WTC11 (cell line): ENCODE measurements around the gene ITPKC. TPM values are rescaled to one million over a fixed set of nuclear protein-coding genes. Genes with fewer than 3 reads are reported as not detected.
A peak's percentile ranks its signal among the peaks of the same experiment; 100 is the strongest.

ENCODE experiments used
- ATAC-seq: fragments of 200-7000 bp; cut with Tn5 transposase; 2 replicates; pipeline ENCODE4 v1.10.0; 2021; ENCODE audit warnings: mild to moderate bottlenecking, moderate library complexity
- CTCF ChIA-PET: fragments of 300-600 bp; sonication (Branson Sonifier 250); formaldehyde crosslinking; loops from one replicate; lab custom pipeline; 2021; ENCODE audit warnings: antibody characterized with exemption; lab: Charles Lee
- POLR2A ChIA-PET: fragments of 350-600 bp; sonication (Branson Sonifier 250); formaldehyde crosslinking; loops from one replicate; lab custom pipeline; 2021; ENCODE audit warnings: antibody characterized with exemption; lab: Charles Lee
- DNase-seq: peaks from one replicate; pipeline ENCODE4 v3.0.0; 2021; ENCODE audit warnings: low spot score
- H3K27ac Mint-ChIP-seq: 2 replicates; pipeline ENCODE4 v1.8.0; 2021; ENCODE audit warnings: mixed read lengths
- H3K27me3 Mint-ChIP-seq: 2 replicates; pipeline ENCODE4 v1.8.0; 2021; ENCODE audit warnings: low read depth, mild to moderate bottlenecking, moderate library complexity, mixed read lengths
- H3K36me3 Mint-ChIP-seq: 2 replicates; pipeline ENCODE4 v1.8.0; 2021; ENCODE audit warnings: mixed read lengths
- H3K4me1 Mint-ChIP-seq: 2 replicates; pipeline ENCODE4 v1.8.0; 2022; ENCODE audit warnings: mixed read lengths
- H3K4me3 Mint-ChIP-seq: 2 replicates; pipeline ENCODE4 v1.8.0; 2021; ENCODE audit warnings: mild to moderate bottlenecking, moderate library complexity, mixed read lengths
- H3K9me3 Mint-ChIP-seq: 2 replicates; pipeline ENCODE4 v1.8.0; 2021; ENCODE audit warnings: mixed read lengths
- CBFB ChIP-seq: sonication (generic); formaldehyde crosslinking; IDR thresholded peaks from 2 replicates; pipeline ENCODE4 v1.8.1; 2022; ENCODE audit warnings: mild to moderate bottlenecking, low read depth, missing genetic modification reagents
- CTCF ChIP-seq: fragments of 200-600 bp; IDR thresholded peaks from 2 replicates; pipeline ENCODE4 v1.8.0; 2022; ENCODE audit warnings: antibody characterized with exemption
- E2F5 ChIP-seq: sonication (generic); formaldehyde crosslinking; IDR thresholded peaks from 2 replicates; pipeline ENCODE4 v1.8.1; 2022; ENCODE audit warnings: mild to moderate bottlenecking, moderate library complexity, missing genetic modification reagents
- FOXK1 ChIP-seq: sonication (generic); formaldehyde crosslinking; IDR thresholded peaks from 2 replicates; pipeline ENCODE4 v1.8.0; 2022; ENCODE audit warnings: mild to moderate bottlenecking, moderate library complexity, missing genetic modification reagents
- FOXP1 ChIP-seq: sonication (generic); formaldehyde crosslinking; IDR thresholded peaks from 2 replicates; pipeline ENCODE4 v1.8.0; 2022; ENCODE audit warnings: missing genetic modification reagents, mild to moderate bottlenecking, moderate library complexity, borderline replicate concordance
- MLX ChIP-seq: sonication (generic); formaldehyde crosslinking; IDR thresholded peaks from 2 replicates; pipeline ENCODE4 v1.8.1; 2023; ENCODE audit warnings: mild to moderate bottlenecking, missing genetic modification reagents, moderate library complexity
- MXD4 ChIP-seq: fragments of 250-450 bp; sonication (Bioruptor Pico); IDR thresholded peaks from 2 replicates; pipeline ENCODE4 v1.8.0; 2021; ENCODE audit warnings: mild to moderate bottlenecking, moderate library complexity, borderline replicate concordance
- MYBL2 ChIP-seq: sonication (generic); formaldehyde crosslinking; IDR thresholded peaks from 2 replicates; pipeline ENCODE4 v1.8.1; 2023; ENCODE audit warnings: mild to moderate bottlenecking, moderate library complexity, missing genetic modification reagents
- NFATC4 ChIP-seq: fragments of 250-450 bp; sonication (Bioruptor Pico); IDR thresholded peaks from 2 replicates; pipeline ENCODE4 v1.9.0; 2021; ENCODE audit warnings: mild to moderate bottlenecking
- NR1H2 ChIP-seq: sonication (generic); formaldehyde crosslinking; IDR thresholded peaks from 2 replicates; pipeline ENCODE4 v1.9.0; 2021; ENCODE audit warnings: mild to moderate bottlenecking, moderate library complexity, missing genetic modification reagents
- NR3C1 ChIP-seq: sonication (generic); formaldehyde crosslinking; conservative IDR thresholded peaks from 2 replicates; pipeline ENCODE4 v1.8.1; 2023; ENCODE audit warnings: low read depth, mild to moderate bottlenecking, missing genetic modification reagents
- PRDM15 ChIP-seq: sonication (generic); formaldehyde crosslinking; IDR thresholded peaks from 2 replicates; pipeline ENCODE4 v1.8.0; 2022; ENCODE audit warnings: missing genetic modification reagents
- PRRX2 ChIP-seq: fragments of 250-450 bp; sonication (Bioruptor Pico); IDR thresholded peaks from 2 replicates; pipeline ENCODE4 v1.8.0; 2021; ENCODE audit warnings: mild to moderate bottlenecking
- SMAD3 ChIP-seq: sonication (generic); formaldehyde crosslinking; IDR thresholded peaks from 2 replicates; pipeline ENCODE4 v1.8.0; 2022; ENCODE audit warnings: missing genetic modification reagents, mild to moderate bottlenecking, borderline replicate concordance
- SMAD4 ChIP-seq: sonication (generic); formaldehyde crosslinking; IDR thresholded peaks from 2 replicates; pipeline ENCODE4 v1.8.0; 2022; ENCODE audit warnings: mild to moderate bottlenecking, missing genetic modification reagents
- TCF7 ChIP-seq: sonication (generic); formaldehyde crosslinking; IDR thresholded peaks from 2 replicates; pipeline ENCODE4 v1.8.0; 2022; ENCODE audit warnings: mild to moderate bottlenecking, low read depth, missing genetic modification reagents, moderate library complexity
- TEAD1 ChIP-seq: sonication (generic); formaldehyde crosslinking; IDR thresholded peaks from 2 replicates; pipeline ENCODE4 v1.8.0; 2022; ENCODE audit warnings: mild to moderate bottlenecking, missing genetic modification reagents
- TEAD4 ChIP-seq: sonication (generic); formaldehyde crosslinking; IDR thresholded peaks from 2 replicates; pipeline ENCODE4 v1.8.0; 2022; ENCODE audit warnings: mild to moderate bottlenecking, missing genetic modification reagents
- TP53 ChIP-seq: sonication (generic); formaldehyde crosslinking; IDR thresholded peaks from 2 replicates; pipeline ENCODE4 v1.8.1; 2023; ENCODE audit warnings: mild to moderate bottlenecking, missing genetic modification reagents
- USF2 ChIP-seq: sonication (generic); formaldehyde crosslinking; IDR thresholded peaks from 2 replicates; pipeline ENCODE4 v1.8.1; 2023; ENCODE audit warnings: mild to moderate bottlenecking, missing genetic modification reagents, moderate library complexity
- ZNF671 ChIP-seq: fragments of 250-450 bp; sonication (Bioruptor Pico); IDR thresholded peaks from 2 replicates; pipeline ENCODE4 v1.8.0; 2021; ENCODE audit warnings: mild to moderate bottlenecking
- total RNA-seq: library from RNA; stranded (reverse); gene quantifications from 3 replicates; pipeline ENCODE4 v1.2.3, GENCODE V29; 2021
- TF ChIP-seq, protein P1 (sequence below): fragments of 250-450 bp; sonication (Bioruptor Pico); IDR thresholded peaks from 2 replicates; pipeline ENCODE4 v1.9.0; 2021; ENCODE audit warnings: mild to moderate bottlenecking
- TF ChIP-seq, protein P2 (sequence below): sonication (generic); formaldehyde crosslinking; IDR thresholded peaks from 2 replicates; pipeline ENCODE4 v1.8.1; 2023; ENCODE audit warnings: mild to moderate bottlenecking, missing genetic modification reagents
- TF ChIP-seq, protein P3 (sequence below): fragments of 250-450 bp; sonication (Bioruptor Pico); IDR thresholded peaks from 2 replicates; pipeline ENCODE4 v1.9.0; 2021; ENCODE audit warnings: moderate library complexity, mild to moderate bottlenecking, inconsistent platforms, borderline replicate concordance

Gene ITPKC
- total RNA-seq, 1 experiment from 2014 or later = 13.8 TPM

DNA sequence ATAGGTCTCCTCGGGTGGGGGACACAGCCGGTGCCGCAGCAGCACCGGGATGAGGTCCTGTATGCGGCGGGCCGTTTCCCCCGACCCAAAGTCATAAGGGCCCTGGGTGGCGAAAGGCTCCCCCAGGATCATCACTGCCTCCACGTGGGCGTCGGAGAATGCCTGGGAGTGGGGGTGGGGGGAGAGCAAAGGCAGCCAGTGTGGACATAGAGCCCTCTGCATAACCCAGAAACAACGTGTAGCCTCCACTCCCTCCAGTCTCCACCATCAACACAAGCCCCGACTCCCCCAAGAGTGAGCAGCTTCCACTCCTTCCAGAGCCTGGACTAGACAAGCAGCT lies 24.7 kb upstream of the ITPKC start:
- Mint-ChIP-seq H3K4me3 (0 out of 2 replicates have a peak overlapping the region, but pooled peaks have one; percentile 22), H3K27me3 (no peaks in the 10 kb centered on the region), H3K4me1 (peaks cover 6% of the 10 kb centered on the region), H3K27ac (no peak overlapping the region), H3K36me3 (peaks cover 10% of the 10 kb centered on the region), H3K9me3 (no peaks in the 10 kb centered on the region)
- ChIA-PET POLR2A (interaction anchor here (1.1 to 1.9 kb wide), 2 partner anchors 10 to 28 kb away, joined by 3 to 8 read pairs; no protein-coding TSS in a partner anchor), CTCF (interaction anchor here (1.4 to 4.2 kb wide), 3 partner anchors 10 to 29 kb away, joined by 5 to 41 read pairs (median 25); no protein-coding TSS in a partner anchor)
- DNase-seq (no peak), ATAC-seq (no peak)
- no peak for TF ChIP-seq NR1H2
- TF ChIP-seq MLX = no peak
- no peak for TF ChIP-seq FOXP1 (CRISPR knock-in tag)
- no peak for TF ChIP-seq MXD4 (CRISPR knock-in tag)
- TF ChIP-seq TP53 (CRISPR knock-in tag) = no peak
- TF ChIP-seq SMAD3 (CRISPR knock-in tag) = no peak
- TF ChIP-seq USF2 = no peak
- TF ChIP-seq FOXK1 = no peak

- ATAC-seq (no peak), DNase-seq (no peak)
- H3K27me3 Mint-ChIP-seq = no peaks in the 10 kb centered on the region
- peaks cover 6% of the 10 kb centered on the region for H3K4me1 Mint-ChIP-seq
- no peak overlapping the region for H3K4me3 Mint-ChIP-seq
- H3K36me3 Mint-ChIP-seq = peaks cover 12% of the 10 kb centered on the region
- no peak overlapping the region for H3K27ac Mint-ChIP-seq
- no peaks in the 10 kb centered on the region for H3K9me3 Mint-ChIP-seq
- ChIA-PET CTCF (interaction anchor here (4.0 to 4.2 kb wide), 2 partner anchors 9 to 30 kb away, joined by 25 to 41 read pairs; no protein-coding TSS in a partner anchor), POLR2A (no interaction called here)
- TF ChIP-seq, protein P1, sequence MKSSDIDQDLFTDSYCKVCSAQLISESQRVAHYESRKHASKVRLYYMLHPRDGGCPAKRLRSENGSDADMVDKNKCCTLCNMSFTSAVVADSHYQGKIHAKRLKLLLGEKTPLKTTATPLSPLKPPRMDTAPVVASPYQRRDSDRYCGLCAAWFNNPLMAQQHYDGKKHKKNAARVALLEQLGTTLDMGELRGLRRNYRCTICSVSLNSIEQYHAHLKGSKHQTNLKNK (CRISPR knock-in tag) = no peak
- TF ChIP-seq CTCF = no peak
- no peak for TF ChIP-seq TP53 (CRISPR knock-in tag)
- TF ChIP-seq TCF7 (CRISPR knock-in tag) = no peak
- TF ChIP-seq PRDM15 (CRISPR knock-in tag) = no peak
- TF ChIP-seq NFATC4 (CRISPR knock-in tag) = no peak
- TF ChIP-seq, protein P2, sequence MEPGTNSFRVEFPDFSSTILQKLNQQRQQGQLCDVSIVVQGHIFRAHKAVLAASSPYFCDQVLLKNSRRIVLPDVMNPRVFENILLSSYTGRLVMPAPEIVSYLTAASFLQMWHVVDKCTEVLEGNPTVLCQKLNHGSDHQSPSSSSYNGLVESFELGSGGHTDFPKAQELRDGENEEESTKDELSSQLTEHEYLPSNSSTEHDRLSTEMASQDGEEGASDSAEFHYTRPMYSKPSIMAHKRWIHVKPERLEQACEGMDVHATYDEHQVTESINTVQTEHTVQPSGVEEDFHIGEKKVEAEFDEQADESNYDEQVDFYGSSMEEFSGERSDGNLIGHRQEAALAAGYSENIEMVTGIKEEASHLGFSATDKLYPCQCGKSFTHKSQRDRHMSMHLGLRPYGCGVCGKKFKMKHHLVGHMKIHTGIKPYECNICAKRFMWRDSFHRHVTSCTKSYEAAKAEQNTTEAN (CRISPR knock-in tag) = no peak
- TF ChIP-seq PRRX2 (CRISPR knock-in tag) = no peak
- no peak for TF ChIP-seq E2F5
- no peak for TF ChIP-seq NR3C1 (CRISPR knock-in tag)
- no peak for TF ChIP-seq CBFB
- TF ChIP-seq SMAD3 (CRISPR knock-in tag) = no peak
- no peak for TF ChIP-seq MYBL2 (CRISPR knock-in tag)
- TF ChIP-seq SMAD4 = no peak
- no peak for TF ChIP-seq TEAD1
- TF ChIP-seq ZNF671 (CRISPR knock-in tag) = no peak
- TF ChIP-seq, protein P3, sequence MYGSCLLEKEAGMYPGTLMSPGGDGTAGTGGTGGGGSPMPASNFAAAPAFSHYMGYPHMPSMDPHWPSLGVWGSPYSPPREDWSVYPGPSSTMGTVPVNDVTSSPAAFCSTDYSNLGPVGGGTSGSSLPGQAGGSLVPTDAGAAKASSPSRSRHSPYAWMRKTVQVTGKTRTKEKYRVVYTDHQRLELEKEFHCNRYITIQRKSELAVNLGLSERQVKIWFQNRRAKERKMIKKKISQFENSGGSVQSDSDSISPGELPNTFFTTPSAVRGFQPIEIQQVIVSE (CRISPR knock-in tag) = no peak
- TF ChIP-seq TEAD4 (CRISPR knock-in tag) = no peak
These were observed 23.6 kb upstream of the ITPKC start for GRCh38 chr19:40693150-40693788.
